ENCODE measurements around the gene FAM81A. TPM values are rescaled to one million over a fixed set of nuclear protein-coding genes. Genes with fewer than 3 reads are reported as not detected.

FAM81A gene
- total and polyA plus RNA-seq, 9 of the 15 experiments (the other 6 are each of a cell fraction or from before 2014, with no cell fraction given) = not detected

- TF ChIP-seq, protein P1, sequence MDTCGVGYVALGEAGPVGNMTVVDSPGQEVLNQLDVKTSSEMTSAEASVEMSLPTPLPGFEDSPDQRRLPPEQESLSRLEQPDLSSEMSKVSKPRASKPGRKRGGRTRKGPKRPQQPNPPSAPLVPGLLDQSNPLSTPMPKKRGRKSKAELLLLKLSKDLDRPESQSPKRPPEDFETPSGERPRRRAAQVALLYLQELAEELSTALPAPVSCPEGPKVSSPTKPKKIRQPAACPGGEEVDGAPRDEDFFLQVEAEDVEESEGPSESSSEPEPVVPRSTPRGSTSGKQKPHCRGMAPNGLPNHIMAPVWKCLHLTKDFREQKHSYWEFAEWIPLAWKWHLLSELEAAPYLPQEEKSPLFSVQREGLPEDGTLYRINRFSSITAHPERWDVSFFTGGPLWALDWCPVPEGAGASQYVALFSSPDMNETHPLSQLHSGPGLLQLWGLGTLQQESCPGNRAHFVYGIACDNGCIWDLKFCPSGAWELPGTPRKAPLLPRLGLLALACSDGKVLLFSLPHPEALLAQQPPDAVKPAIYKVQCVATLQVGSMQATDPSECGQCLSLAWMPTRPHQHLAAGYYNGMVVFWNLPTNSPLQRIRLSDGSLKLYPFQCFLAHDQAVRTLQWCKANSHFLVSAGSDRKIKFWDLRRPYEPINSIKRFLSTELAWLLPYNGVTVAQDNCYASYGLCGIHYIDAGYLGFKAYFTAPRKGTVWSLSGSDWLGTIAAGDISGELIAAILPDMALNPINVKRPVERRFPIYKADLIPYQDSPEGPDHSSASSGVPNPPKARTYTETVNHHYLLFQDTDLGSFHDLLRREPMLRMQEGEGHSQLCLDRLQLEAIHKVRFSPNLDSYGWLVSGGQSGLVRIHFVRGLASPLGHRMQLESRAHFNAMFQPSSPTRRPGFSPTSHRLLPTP (IDR thresholded peaks at IDR 0.05; ENCODE audit: borderline replicate concordance, extremely low read depth, insufficient read length) = no peak
- TF ChIP-seq NR2C2 (CRISPR knock-in tag; IDR thresholded peaks at IDR 0.05) (no peak), NR2C2 (tag; IDR thresholded peaks at IDR 0.05) (no peak), SOX6 (IDR thresholded peaks at IDR 0.05) (peak; percentile 34), TCF3 (CRISPR knock-in tag; IDR thresholded peaks at IDR 0.05) (peak; percentile 39; the same call in 1 of the 2 replicates), KAT8 (IDR thresholded peaks at IDR 0.05; ENCODE audit: low read depth) (no peak)
Measured at GRCh38 chr15:59553879-59554735, 116.1 kb downstream of the FAM81A start (continued).

GRCh38 chr15:59555696-59556095 lies 117.7 kb downstream of the FAM81A start:
- ATAC-seq = no peak
- H3K27ac ChIP-seq (ENCODE audit: extremely low read depth, low read depth, low read length) = no peak overlapping the region
- POLR2A ChIA-PET = interaction anchor here (1.0 to 1.2 kb wide), 2 partner anchors 10 to 12 kb away, joined by 3 read pairs; no protein-coding TSS in a partner anchor
- no peak overlapping the region for H3K4me3 ChIP-seq
- 12% methylated on average over 4 of the region's 4 CpGs for WGBS (ENCODE audit: insufficient coverage, low coverage, missing lambda C conversion rate)
- H3K4me2 ChIP-seq (ENCODE audit: insufficient read depth, low read length) = no peak overlapping the region
- H4K20me1 ChIP-seq (replicated peaks; ENCODE audit: control insufficient read depth, insufficient read depth, low read length) = no peaks in the 10 kb centered on the region
- H3K9me3 ChIP-seq (replicated peaks; ENCODE audit: control insufficient read depth, insufficient read depth, low read depth, low read length) = no peaks in the 10 kb centered on the region
- FAIRE-seq = no peak
- in situ Hi-C loops (cut with MboI) (no loop called here), intact Hi-C loops (cut with micrococcal nuclease) (no loop called here)
- H3K4me1 ChIP-seq (replicated peaks in 1 of 2; ENCODE audit: control insufficient read depth in 2 of 2, insufficient read depth in 2 of 2, low read length in 2 of 2) = peaks cover 0 to 10% of the 10 kb centered on the region in 2 experiments; a peak in 4 of 5 replicates
- no peaks in the 10 kb centered on the region for H3K27me3 ChIP-seq (ENCODE audit: control insufficient read depth in 2 of 2, insufficient read depth in 2 of 2, low read length in 2 of 2)
- no peak overlapping the region for H3K9ac ChIP-seq (ENCODE audit: insufficient read depth in 1 of 2, low read depth in 2 of 2, low read length in 2 of 2)
- H3K9me1 ChIP-seq (ENCODE audit: control insufficient read depth, insufficient read depth, low read length) = no peaks in the 10 kb centered on the region
- no peak overlapping the region for H2AFZ ChIP-seq (ENCODE audit: low read depth, low read length)
- no peaks in the 10 kb centered on the region for H3K79me2 ChIP-seq (ENCODE audit: control insufficient read depth, insufficient read depth, low read length)
- no peak for DNase-seq (ENCODE audit: extremely low read depth in 1 of 4, low spot score in 3 of 4)
- CTCF ChIA-PET (ENCODE audit: low intra/inter-chr PET ratio) = no interaction called here
- BruUV-seq (replicated peaks) = no TSS peak
- H3K36me3 ChIP-seq (ENCODE audit: control insufficient read depth, insufficient read depth, low read length) = no peaks in the 10 kb centered on the region
- no peak for TF ChIP-seq ZNF699 (CRISPR knock-in tag; IDR thresholded peaks at IDR 0.05; ENCODE audit: insufficient replicate concordance)
- TF ChIP-seq ILK (tag; IDR thresholded peaks at IDR 0.05; ENCODE audit: borderline replicate concordance, low read depth) = no peak
- no peak for TF ChIP-seq HMGXB4 (CRISPR knock-in tag; IDR thresholded peaks at IDR 0.05)
- TF ChIP-seq, protein P2, sequence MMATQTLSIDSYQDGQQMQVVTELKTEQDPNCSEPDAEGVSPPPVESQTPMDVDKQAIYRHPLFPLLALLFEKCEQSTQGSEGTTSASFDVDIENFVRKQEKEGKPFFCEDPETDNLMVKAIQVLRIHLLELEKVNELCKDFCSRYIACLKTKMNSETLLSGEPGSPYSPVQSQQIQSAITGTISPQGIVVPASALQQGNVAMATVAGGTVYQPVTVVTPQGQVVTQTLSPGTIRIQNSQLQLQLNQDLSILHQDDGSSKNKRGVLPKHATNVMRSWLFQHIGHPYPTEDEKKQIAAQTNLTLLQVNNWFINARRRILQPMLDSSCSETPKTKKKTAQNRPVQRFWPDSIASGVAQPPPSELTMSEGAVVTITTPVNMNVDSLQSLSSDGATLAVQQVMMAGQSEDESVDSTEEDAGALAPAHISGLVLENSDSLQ (IDR thresholded peaks at IDR 0.05) = no peak
- TF ChIP-seq, protein P3, sequence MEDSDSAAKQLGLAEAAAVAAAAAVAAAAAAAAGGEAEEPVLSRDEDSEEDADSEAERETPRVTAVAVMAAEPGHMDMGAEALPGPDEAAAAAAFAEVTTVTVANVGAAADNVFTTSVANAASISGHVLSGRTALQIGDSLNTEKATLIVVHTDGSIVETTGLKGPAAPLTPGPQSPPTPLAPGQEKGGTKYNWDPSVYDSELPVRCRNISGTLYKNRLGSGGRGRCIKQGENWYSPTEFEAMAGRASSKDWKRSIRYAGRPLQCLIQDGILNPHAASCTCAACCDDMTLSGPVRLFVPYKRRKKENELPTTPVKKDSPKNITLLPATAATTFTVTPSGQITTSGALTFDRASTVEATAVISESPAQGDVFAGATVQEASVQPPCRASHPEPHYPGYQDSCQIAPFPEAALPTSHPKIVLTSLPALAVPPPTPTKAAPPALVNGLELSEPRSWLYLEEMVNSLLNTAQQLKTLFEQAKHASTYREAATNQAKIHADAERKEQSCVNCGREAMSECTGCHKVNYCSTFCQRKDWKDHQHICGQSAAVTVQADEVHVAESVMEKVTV (CRISPR knock-in tag; IDR thresholded peaks at IDR 0.05) = no peak

Measured in K562 (cell line).